Stimulated activated CD8-positive, alpha-beta memory T cell treated with anti-CD3 and anti-CD28 coated beads, Interleukin-2, amount 100 ng/mL, for 1 hour (primary cell): Measurements from ENCODE around the gene KIF23.
"Not testable (repeated sequence)": the region's sequence is repeated elsewhere in the genome, so short reads cannot be mapped to it uniquely, and the experiment has no call there.

Source experiments
- DNase-seq, 2 donors: peaks; one replicate each; pipeline ENCODE4 v3.0.0-alpha.2; 2020; ENCODE audit warnings: low read depth in 2 of 2

Gene KIF23

DNA sequence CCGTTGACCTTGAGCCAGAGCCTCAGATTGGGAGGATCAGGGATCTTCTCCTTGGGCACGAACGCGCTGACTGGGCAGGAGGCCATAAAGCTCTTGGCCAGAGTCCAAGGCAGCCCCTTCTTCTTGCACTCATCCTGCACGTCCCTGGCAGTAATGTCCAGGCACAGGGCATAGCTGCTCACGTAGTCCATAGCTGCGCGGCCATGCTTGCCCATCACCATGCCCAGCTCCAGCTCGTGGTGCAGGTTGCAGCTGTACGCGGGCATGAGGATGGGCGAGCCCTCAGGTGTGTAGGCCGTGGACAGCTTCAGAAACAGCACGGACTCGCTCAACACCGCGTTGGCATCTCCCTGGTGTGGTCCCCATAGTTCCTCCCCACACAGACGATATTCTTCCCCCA lies 20.5 kb downstream of the KIF23 start:
- no peak for DNase-seq

DNA sequence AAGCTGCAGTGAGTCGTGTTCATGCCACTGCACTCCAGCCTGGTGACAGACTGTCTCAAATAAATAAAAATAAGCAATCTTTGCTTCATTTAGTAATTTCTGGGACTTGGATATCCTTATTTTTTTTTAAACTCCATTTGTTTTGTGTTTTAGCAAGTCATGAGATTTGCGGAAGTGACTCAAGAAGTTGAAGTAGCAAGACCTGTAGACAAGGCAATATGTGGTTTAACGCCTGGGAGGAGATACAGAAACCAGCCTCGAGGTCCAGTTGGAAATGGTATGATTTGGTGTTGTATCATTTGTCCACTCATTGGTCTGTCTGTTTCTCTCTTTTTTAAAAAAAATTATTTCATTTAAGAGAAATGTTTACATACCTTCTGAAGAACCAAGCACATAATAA lies 21.8 kb downstream of the KIF23 start:
- no peak for DNase-seq

DNA sequence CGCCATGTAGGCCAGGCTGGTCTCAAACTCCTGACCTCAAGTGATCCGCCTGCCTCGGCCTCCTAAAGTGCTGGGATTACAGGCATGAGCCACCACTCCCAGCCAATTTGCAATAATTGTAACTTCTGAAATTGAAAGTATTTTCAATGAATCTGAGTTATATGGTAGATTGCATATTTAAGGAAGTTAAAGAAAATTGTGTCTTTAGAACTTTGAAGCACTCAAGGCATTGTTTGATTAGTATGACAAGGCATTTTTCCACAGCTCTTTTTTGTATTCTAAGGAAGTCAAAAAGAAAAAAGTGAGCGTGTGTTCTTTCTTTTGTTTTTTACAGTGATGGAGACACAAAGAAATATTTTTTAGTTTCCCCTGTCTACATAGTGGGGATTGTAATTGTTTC lies 22.8 kb downstream of the KIF23 start:
- DNase-seq, result no peak

DNA sequence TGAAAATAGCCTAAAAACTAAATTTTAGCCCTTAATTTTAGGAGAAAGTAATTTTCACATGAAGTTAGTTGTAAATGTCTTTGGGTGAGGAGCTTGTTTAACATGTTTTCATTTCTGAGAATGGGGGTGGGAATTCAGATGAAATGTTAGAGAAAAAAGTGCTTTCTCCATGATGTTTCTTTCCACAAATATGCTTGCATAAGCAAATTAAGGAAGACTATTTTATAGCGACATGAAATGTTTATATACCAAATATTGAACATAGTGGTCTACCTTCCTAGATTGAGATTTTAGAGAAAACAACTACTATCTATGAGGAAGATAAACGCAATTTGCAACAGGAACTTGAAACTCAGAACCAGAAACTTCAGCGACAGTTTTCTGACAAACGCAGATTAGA lies 25.5 kb downstream of the KIF23 start:
- no peak for DNase-seq

DNA sequence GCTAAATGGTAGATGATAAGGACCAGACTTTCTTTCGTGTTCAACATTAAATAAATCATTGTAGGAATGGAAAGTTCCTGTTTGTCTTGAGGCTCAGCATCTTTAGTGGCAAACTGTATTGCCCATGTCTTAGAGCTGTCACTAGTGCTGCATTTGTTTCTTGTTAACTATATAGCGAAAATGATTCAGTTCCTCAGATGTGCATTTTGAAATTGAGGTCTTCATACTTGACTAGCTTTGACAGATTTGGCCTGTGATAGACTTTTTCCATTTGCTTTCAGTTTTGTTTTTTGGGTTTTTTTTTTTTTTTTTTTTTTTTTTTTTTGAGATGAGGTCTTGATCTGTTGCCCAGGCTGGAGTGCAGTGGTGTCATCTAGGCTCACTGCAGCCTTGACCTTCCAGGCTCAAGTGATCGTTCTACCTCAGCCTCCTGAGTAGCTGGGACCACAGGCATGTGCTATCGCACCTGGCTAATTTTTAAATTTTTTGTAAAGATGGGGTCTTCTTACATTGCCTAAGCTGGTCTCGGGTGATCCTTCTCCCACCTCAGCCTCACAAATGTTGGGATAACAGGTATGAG lies 29.0 kb downstream of the KIF23 start:
- no peak for DNase-seq

DNA sequence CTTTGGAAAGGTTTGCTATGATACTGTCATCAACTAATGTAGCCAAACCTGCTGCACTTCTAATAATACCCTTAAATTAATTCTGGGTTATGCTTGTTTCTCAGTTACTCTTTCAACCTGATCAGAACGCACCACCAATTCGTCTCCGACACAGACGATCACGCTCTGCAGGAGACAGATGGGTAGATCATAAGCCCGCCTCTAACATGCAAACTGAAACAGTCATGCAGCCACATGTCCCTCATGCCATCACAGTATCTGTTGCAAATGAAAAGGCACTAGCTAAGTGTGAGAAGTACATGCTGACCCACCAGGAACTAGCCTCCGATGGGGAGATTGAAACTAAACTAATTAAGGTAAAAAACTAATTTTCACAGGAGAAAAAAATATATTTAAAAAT lies 30.5 kb downstream of the KIF23 start:
- no peak for DNase-seq

DNA sequence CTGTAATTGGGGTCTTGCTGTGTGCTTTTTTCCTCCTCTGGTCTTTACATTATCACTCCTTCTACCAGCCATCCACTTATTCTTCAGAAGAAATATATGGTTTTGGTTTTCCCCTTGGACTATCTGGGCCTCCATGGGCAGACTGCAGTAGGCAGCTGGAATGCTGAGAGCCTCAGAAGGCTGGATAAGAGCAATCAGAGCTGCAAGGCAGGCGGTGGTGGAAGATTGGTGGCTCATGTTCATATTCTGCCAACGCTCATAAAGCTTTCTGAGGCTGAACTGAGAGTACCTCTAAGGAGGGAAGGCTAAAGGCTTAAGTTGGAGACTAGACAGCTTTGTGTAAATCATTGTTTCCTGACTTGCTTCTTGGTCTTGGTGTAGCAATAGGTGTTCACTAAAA lies 32.8 kb downstream of the KIF23 start:
- DNase-seq, result no peak

DNA sequence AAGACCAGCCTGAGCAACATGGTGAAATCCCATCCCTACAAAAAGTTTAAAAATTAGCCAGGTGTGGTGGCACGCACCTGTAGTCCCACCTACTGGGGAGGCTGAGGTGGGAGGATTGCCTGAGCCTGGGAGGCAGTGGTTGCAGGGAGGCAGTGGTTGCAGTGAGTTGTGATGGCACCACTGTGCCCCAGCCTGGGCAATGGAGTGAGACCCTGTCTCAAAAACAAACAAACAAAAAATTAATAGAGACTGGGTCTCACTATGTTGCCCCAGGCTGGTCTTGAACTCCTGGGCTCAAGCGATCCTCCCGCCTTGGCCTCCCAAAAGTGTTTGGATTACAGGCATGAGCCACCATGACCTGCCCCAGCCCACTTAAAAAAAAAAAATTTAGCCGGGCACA lies 36.1 kb downstream of the KIF23 start:
- not testable (repeated sequence) for DNase-seq

DNA sequence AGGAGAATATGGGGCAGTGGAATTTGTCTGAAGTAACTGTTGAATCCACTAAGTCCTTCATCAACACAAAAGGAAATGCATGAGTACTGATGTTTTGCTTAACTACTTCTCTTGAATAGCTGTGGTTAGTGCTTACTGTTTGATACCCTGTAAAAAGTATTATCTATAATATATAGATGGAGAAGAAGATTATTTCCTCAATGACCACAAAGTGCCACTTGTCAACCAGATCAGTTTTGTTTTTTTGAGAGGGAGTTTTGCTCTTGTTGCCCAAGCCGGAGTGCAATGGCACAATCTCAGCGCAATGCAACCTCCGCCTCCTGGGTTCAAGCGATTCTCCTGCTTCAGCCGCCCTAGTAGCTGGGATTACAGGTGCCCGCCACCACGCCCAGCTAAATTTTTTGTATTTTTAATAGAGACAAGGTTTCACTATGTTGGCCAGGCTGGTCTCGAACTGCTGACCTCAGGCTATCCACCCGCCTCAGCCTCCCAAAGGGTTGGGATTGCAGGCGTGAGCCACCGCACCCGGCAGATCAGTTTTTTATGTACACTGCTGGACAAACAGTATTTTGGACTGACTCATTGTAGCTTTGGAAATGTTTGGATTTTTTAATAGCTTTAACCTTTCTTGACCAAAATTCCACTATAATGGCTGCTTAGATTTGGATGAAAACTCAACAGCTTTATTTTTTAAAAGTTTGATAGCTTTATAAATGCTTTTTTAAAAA lies 37.0 kb downstream of the KIF23 start:
- no peak for DNase-seq

DNA sequence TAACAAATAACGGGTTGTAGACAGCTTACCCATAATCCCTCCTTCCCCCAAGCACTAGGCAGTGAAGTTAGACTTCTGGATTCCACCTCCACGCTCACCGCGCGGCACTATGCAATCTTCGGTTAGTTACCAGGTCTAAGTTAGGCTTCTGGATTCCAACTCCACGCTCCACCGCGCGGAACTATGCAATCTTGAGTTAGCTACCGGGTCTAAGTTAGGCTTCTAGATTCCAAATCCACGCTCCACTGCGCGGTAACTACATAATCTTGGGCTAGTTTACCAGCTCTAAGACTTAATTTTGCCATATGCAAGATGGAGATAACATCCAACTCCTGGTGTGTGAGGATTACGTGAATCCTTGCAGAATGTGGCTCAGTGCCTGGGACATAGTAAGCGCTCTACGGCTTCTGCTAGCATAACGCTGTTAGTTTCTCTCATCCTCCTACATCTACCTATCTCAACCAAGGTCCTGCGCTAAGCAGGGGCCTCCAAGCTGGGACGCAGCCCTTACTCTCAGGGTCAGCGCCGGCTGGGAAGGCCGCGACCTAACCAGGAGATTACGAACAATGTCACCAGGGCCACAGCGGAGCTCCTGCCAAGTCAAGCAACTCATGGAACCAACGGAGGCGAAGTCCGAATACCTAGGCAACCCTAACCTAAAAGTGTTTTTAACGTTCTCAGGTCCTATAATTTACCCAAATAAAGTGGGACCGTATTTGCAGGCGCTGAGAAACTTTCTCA lies 38.0 kb downstream of the KIF23 start:
- DNase-seq, result no peak

DNA sequence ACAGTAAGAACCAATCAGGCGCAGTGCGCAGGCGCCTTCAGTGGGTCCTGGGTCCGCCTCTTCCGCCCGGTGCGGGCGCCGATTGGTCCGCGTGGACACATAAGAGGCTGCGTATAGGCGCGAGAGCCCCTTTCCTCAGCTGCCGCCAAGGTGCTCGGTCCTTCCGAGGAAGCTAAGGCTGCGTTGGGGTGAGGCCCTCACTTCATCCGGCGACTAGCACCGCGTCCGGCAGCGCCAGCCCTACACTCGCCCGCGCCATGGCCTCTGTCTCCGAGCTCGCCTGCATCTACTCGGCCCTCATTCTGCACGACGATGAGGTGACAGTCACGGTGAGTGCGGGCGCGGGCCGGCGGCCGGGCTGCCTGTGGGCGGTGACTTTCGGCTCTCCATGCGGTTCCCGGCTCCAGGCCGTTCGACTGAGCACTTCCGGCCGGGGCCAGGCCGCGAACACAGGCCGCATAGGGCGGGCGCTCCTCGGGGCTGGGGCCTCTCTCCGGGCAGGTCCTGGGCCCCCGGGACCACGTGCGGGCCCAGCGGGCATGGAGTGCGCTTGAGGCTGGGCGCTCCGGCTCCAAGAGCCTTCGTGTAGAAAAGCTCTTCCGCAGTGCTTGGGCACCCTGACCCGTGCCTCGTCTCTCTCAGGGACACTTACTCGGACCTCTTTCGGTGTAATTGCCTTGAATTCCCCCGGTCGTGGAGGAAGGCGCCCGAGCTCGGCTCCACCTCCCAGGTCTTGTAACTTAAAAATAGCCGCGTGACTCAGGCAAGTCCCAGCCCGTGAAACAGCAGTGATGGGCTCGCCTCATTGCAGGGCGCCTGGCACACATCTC lies 38.8 kb downstream of the KIF23 start, which contains the start of gene RPLP1:
Gene RPLP1, plus strand, starts transcription at position 127 of the 830 bp plus-strand sequence. Its CDS starts 131 bp downstream, at position 258.
- peak; percentile 89 to 95 for DNase-seq

DNA sequence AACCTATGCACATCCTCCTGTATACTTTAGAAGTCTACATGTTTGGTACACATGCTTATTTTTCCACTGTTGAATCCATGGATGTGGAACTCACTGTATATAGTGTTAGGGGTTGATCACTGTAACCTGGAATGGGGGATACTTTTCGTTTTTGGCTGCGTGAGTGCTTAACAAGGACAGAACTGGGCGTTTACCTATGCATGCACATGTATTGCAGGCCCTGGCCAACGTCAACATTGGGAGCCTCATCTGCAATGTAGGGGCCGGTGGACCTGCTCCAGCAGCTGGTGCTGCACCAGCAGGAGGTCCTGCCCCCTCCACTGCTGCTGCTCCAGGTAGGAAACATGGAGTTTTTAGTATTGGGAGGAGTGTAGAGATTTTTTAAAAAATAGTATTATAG lies 40.8 kb downstream of the KIF23 start:
- DNase-seq, result no peak

DNA sequence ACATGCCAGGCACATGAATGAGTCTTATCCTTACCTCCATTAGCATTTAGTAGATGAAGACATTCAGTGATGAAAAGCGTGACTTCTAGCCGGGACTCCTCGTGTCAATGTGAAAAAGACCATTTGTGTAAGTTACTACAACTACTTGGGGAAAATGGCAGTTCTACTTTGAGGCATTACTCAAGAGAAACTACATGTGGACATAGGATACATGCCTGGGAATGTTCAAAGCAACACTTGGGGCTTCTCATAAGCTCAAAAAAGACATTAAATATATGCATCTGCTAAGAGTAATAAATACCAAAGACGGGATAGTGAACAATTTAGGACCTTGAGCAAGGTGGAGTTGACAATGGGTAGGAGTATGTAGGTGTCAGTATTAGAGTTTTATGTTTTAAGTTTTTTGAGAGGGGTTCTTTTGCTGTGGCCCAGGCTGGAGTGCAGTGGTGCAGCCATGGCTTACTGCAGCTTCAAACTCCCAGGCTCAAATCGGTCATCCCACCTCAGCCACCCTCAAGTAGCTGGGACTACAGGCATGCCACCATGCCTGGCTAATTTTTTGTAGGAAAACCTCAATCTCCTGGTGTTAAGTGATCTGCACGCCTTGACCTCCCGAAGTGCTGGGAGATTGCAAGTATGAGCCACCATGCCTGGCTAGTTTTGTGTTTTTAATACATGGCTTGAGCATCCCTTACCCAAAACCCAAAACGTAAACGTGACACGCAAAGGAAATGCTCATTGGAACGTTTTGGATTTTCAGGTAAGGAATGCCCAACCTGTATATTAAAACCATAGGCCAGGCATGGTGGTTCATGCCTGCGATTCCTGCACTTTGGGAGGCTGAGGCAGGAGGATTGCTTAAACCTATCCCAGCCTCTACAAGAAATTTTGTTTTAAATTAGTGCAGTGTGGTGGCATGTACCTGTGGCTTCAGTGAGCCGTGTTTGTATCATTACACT lies 42.3 kb downstream of the KIF23 start:
- DNase-seq, result no peak

DNA sequence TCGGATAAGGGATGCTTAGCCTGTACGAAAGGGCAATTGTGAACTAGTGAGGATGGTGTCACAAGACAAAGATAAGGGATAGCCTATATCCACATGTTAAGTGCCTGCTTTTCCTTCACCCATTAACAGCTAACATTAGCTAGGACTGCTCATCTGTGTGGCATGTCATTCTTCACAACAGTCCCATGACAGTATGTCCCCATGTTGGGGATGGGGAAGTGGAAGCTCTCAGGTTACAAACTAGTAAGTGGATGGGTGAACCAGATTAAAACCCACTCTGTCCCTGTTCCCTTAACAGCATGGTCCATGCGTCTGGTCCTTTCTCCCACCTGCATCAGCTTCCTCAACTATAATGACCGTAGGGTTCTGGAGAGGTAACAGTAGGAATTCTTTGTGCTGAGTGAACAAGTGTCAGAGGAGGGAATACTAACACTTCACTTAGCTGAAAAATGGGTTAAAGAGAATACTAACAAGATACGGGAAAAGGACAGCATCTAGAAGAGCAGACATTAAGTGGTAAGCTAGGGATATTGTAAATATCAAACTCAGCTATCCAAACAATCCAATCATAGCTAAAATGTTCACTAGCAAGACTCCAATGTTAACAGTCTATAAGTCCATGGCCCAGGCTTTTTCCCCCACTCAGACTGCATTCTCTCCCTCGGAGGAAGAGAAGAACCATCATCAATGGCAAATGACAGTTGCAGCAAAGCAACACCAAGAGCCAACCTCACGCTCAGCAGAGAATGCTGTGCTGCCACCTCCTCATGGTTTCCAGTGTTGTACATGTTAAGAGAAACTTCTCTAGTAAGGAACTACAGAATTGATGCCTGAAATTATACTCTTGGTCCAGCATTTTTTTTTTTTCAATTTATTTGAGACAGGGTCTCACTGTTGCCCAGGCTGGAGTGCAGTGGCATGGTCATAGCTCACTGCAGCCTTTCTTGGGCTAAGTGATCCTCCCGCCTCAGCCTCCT lies 43.4 kb downstream of the KIF23 start:
- no peak for DNase-seq

DNA sequence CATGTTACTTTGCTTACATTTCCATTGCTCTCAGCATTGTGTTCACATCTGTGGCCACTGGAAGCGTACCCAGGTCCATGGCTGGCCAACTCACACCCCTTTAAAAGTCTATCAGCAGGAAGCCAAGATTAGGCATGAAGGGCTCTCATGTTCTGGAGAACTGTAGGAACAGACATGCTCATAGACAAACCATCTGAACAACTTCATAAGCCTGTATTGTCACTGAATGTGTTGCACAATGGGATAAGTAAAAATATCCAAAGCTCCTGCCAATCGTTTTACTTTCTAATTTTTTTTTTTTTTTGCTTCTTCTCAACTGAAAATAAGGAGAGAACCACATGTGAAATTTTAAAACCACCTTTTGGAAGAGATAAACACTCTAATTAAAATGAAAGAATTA lies 44.9 kb downstream of the KIF23 start:
- DNase-seq, result no peak

DNA sequence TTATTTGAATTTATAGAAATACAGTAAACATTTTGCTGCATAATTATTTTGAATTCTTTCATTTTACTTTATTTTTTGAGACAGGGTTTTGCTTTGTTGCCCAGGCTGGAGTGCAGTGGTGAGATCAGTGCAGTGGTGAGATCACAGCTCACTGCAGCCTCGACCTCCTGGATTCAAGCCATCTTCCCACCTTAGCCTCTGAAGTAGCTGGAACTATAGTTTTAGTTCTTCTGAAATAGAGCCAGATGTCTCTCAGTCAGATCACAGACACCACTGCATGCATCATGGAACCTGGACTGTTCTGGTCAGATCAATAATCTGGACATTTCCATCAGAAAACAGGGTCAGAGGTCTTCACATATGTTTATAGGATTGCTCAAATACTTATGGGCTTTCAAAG lies 46.3 kb downstream of the KIF23 start:
- no peak for DNase-seq

DNA sequence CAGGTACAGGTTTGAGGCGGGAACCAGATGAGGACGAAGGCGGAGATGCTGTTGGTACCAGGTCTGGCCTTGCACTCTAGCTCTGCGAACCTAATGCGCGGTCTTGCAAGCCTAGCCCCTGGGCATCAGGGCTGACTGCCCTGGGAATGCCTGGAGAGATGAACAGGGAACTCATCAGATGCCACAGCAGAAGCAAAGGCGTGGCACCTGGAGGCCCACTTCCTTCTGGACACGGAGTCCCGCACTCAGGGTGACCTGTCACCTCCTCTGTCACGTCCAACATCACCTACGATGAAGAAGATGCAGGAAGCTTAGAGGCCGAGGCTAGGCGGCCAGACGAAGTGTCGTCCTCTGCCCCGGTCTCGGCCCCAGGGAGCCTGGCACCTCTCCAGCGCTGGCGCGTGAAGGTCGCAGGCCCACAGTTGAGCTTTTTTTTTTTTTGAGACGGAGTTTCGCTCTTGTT lies 47.9 kb downstream of the KIF23 start:
- no peak for DNase-seq

DNA sequence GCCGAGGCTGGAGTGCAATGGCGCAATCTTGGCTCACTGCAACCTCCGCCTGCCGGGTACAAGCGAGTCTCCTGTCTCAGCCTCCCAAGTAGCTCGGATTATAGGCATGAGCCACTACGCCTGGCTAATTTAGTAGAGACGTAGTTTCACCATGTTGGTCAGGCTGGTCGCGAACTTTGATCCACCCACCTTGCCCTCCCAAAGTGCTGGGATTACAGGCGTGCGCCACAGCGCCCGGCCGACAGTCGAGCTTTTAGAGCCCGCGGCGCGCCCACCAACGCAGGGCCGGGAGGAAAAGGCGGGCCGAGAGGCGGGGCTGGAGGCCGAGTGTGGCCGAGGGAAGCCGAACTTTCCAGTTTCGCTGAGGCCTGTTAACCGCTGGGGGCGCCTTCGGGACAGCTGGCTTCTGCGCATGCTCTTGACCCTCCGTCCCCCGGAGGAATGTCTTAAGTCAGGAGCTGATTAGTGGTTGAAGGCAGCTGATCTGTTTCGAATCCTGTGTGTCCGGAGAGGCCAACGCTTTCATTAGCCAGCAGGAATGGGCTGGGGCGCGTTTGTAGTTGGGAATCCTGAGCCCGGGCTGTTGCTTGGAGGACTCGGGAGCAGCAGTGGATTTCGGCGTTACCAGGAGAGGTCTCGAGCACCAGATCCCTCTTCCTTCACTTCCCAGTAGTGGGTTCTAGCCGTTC lies 48.5 kb downstream of the KIF23 start:
- DNase-seq, result peak; percentile 86 to 88

DNA sequence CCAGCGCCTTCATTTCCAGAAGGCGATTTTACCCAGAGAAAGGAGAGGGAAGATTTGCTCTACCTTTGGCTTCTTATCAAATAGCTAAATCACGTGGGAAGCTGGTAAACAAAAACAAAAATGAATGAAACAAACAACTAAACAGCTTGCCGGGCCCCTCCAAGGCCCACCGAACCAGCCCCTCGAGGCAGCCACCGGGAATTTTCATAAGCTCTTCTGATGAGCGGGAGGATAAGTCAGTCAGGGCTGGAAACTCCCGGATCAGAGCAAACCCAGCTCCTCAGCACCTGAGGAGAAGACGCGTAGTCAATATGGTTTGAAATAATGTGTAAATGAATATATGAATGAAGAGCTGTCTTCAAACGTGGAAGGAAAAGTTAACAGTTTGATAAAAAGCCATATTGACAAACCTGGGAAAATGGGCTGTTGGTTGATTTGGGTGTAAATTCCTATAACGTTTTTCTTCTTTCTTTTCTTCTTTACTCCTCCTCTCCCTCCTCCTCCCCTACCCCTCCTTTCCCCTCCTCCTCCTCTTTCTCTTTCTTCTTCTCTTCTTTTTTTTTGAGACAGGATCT lies 49.1 kb downstream of the KIF23 start:
- DNase-seq, result no peak
